Small intestine (tissue), 7 donors: ENCODE results near the gene MAPK8IP3. TPM values are rescaled to one million over a fixed set of nuclear protein-coding genes. Genes with fewer than 3 reads are reported as not detected.
"Not testable (repeated sequence)": the region's sequence is repeated elsewhere in the genome, so short reads cannot be mapped to it uniquely, and the experiment has no call there.

Source experiments
- DNase-seq, 2 donors: peaks; one replicate each; pipeline versions ENCODE4 v3.0.0 to v3.0.0-alpha.2; 2013
- FAIRE-seq: peaks from 2 replicates; lab custom pipeline; 2012; peaks lifted over from hg19 to GRCh38; lab: Jason Lieb, UNC
- H3K27ac ChIP-seq, 3 donors: one replicate each; pipeline ENCODE4 v1.5.1; 2013; ENCODE audit warnings: low read length in 2 of 3, mild to moderate bottlenecking in 2 of 3, control low read depth in 1 of 3, inconsistent platforms in 1 of 3, low read depth in 1 of 3, moderate library complexity in 1 of 3
- H3K27me3 ChIP-seq, 3 donors: one replicate each; pipeline ENCODE4 v1.6.1; 2013; ENCODE audit warnings: low read length in 3 of 3, inconsistent platforms in 1 of 3; ENCODE audit not compliant: control insufficient read depth in 3 of 3, insufficient read depth in 3 of 3
- H3K36me3 ChIP-seq, 3 donors: one replicate each; pipeline ENCODE4 v1.6.1; 2013; ENCODE audit warnings: low read length in 3 of 3, inconsistent platforms in 1 of 3, low read depth in 1 of 3, mild to moderate bottlenecking in 1 of 3, moderate library complexity in 1 of 3; ENCODE audit not compliant: control insufficient read depth in 3 of 3, insufficient read depth in 2 of 3
- H3K4me1 ChIP-seq, 3 donors: one replicate each; pipeline ENCODE4 v1.6.1; 2013; ENCODE audit warnings: low read length in 2 of 3, inconsistent platforms in 1 of 3, low read depth in 1 of 3, mild to moderate bottlenecking in 1 of 3, moderate library complexity in 1 of 3; ENCODE audit not compliant: control insufficient read depth in 3 of 3, insufficient read depth in 2 of 3
- H3K4me3 ChIP-seq, 3 donors: one replicate each; pipeline ENCODE4 v1.5.1; 2013; ENCODE audit warnings: low read length in 3 of 3, control low read depth in 1 of 3, inconsistent platforms in 1 of 3, low read depth in 1 of 3, mild to moderate bottlenecking in 1 of 3, moderate library complexity in 1 of 3
- H3K9me3 ChIP-seq, 2 donors: one replicate each; pipeline ENCODE4 v1.6.1; 2013; ENCODE audit warnings: low read depth in 1 of 2, low read length in 1 of 2; ENCODE audit not compliant: control insufficient read depth in 2 of 2, insufficient read depth in 1 of 2
- WGBS, 3 donors: extraction: QIAGEN DNeasy Blood & Tissue Kit; methylation state at CpG; one replicate each; pipeline ENCODE4 v1.1.7; 2013; 5-methylcytosine and 5-hydroxymethylcytosine counted together
- polyA plus RNA-seq, 4 donors: library from polyadenylated mRNA; stranded (reverse) in 3 of 4; unstranded in 1 of 4; fragments of 200-250 nt in 3 of 4; fragments of 120-200 nt in 1 of 4; gene quantifications; one replicate each; pipeline versions ENCODE4 v1.2.1 to v1.2.3, GENCODE V29; 2013
- donor health status: healthy with polysubstance abuse.
- donor health status: control.
- donor health status: control.
- donor health status: Bipolar disorder and iron deficiency.
- donor health status: healthy.

Gene MAPK8IP3
- polyA plus RNA-seq, 4 donors, result 26.2 to 60.1 (median 39.6) TPM

- not testable (repeated sequence) for FAIRE-seq, DNase-seq, H3K9me3 ChIP-seq, H3K27ac ChIP-seq, H3K4me3 ChIP-seq, H3K4me1 ChIP-seq, H3K27me3 ChIP-seq
- 83 to 87% (median 85%) methylated on average over 12 of the region's 12 CpGs for WGBS, 3 donors
- H3K36me3 ChIP-seq, result peaks cover 0 to 17% (median 0%) of the 10 kb centered on the region in 3 donors
Observed at GRCh38 chr16:1719559-1720229, 13.7 kb downstream of the MAPK8IP3 start.

- Histone ChIP-seq H3K27ac (no peak overlapping the region), H3K9me3 (no peaks in the 10 kb centered on the region), H3K27me3 (no peaks in the 10 kb centered on the region), H3K4me3 (no peak overlapping the region), H3K36me3 (peaks cover 0 to 27% (median 0%) of the 10 kb centered on the region in 3 donors), H3K4me1 (no peaks in the 10 kb centered on the region)
- 95% methylated on average over 9 of the region's 9 CpGs for WGBS, 3 donors
- DNase-seq (no peak), FAIRE-seq (no peak)
Observed at GRCh38 chr16:1721372-1721771, 15.4 kb downstream of the MAPK8IP3 start.

GRCh38 chr16:1723450-1724147, 17.6 kb downstream of the MAPK8IP3 start:
- no peak overlapping the region for H3K4me3 ChIP-seq

GRCh38 chr16:1724491-1724890, 18.5 kb downstream of the MAPK8IP3 start:
- no peak for DNase-seq
- WGBS, 3 donors, result 93 to 96% (median 95%) methylated on average over 12 of the region's 12 CpGs
- Histone ChIP-seq H3K4me1 (no peaks in the 10 kb centered on the region), H3K27me3 (no peaks in the 10 kb centered on the region), H3K36me3 (peaks cover 8 to 53% (median 10%) of the 10 kb centered on the region in 3 donors), H3K9me3 (no peaks in the 10 kb centered on the region), H3K27ac (no peak overlapping the region), H3K4me3 (no peak overlapping the region)
- no peak for FAIRE-seq

More at GRCh38 chr16:1723450-1724147, 17.6 kb downstream of the MAPK8IP3 start:
- FAIRE-seq (no peak), DNase-seq (peak; percentile 51 to 58)
- Histone ChIP-seq H3K36me3 (peaks cover 3 to 49% (median 5%) of the 10 kb centered on the region in 3 donors), H3K27ac (no peak overlapping the region), H3K9me3 (no peaks in the 10 kb centered on the region), H3K4me1 (no peaks in the 10 kb centered on the region), H3K27me3 (no peaks in the 10 kb centered on the region)
- WGBS, 3 donors, result 51 to 57% (median 53%) methylated on average over 6 of the region's 6 CpGs

- H3K4me3 ChIP-seq, result no peak overlapping the region
- H3K9me3 ChIP-seq, result no peaks in the 10 kb centered on the region
- FAIRE-seq (no peak), DNase-seq (no peak)
- H3K27ac ChIP-seq, result no peak overlapping the region
- no peaks in the 10 kb centered on the region for H3K4me1 ChIP-seq
- H3K36me3 ChIP-seq, result peaks cover 10 to 69% (median 13%) of the 10 kb centered on the region in 3 donors
- 96 to 97% (median 97%) methylated on average over 32 of the region's 32 CpGs for WGBS, 3 donors
- no peaks in the 10 kb centered on the region for H3K27me3 ChIP-seq
Observed at GRCh38 chr16:1726661-1727502, 20.9 kb downstream of the MAPK8IP3 start.

- no peaks in the 10 kb centered on the region for H3K27me3 ChIP-seq
- H3K27ac ChIP-seq, result no peak overlapping the region
- 93 to 94% (median 93%) methylated on average over 37 of the region's 37 CpGs for WGBS, 3 donors
- no peak for FAIRE-seq
- no peak for DNase-seq
- no peak overlapping the region for H3K4me3 ChIP-seq
- H3K4me1 ChIP-seq, result no peaks in the 10 kb centered on the region
- H3K36me3 ChIP-seq, result peaks cover 10 to 80% (median 22%) of the 10 kb centered on the region in 3 donors
- H3K9me3 ChIP-seq, result no peaks in the 10 kb centered on the region
Observed at GRCh38 chr16:1727651-1728624, 21.9 kb downstream of the MAPK8IP3 start.

- FAIRE-seq, result no peak
- H3K36me3 ChIP-seq, result peaks cover 10 to 89% (median 24%) of the 10 kb centered on the region in 3 donors
- H3K27ac ChIP-seq, result no peak overlapping the region
- H3K27me3 ChIP-seq, result no peaks in the 10 kb centered on the region
- no peaks in the 10 kb centered on the region for H3K9me3 ChIP-seq
- DNase-seq, result no peak
- H3K4me1 ChIP-seq, result no peaks in the 10 kb centered on the region
- H3K4me3 ChIP-seq, result no peak overlapping the region
- 97 to 99% (median 98%) methylated on average over 18 of the region's 18 CpGs for WGBS, 3 donors
Observed at GRCh38 chr16:1729026-1729425, 23.0 kb downstream of the MAPK8IP3 start.
